ENCODE measurements around the gene POR. TPM values are rescaled to one million over a fixed set of nuclear protein-coding genes. Genes with fewer than 3 reads are reported as not detected.
A peak's percentile ranks its signal among the peaks of the same experiment; 100 is the strongest.
"Not testable (repeated sequence)": the region's sequence is repeated elsewhere in the genome, so short reads cannot be mapped to it uniquely, and the experiment has no call there.

The POR gene
- total and polyA plus RNA-seq, 5 donors from 2014 or later: 51.3 to 68.0 (median 60.5) TPM

- no peaks in the 10 kb centered on the region for H3K9me3 ChIP-seq (ENCODE audit: control insufficient read depth in 2 of 2, low read length in 2 of 2)
- DNase-seq: no peak
- no peak overlapping the region for H3K27ac Mint-ChIP-seq
- no peaks in the 10 kb centered on the region for H3K36me3 Mint-ChIP-seq
- H3K4me1 Mint-ChIP-seq: peaks cover 0 to 12% (median 6%) of the 10 kb centered on the region in 4 donors
- no peaks in the 10 kb centered on the region for H3K27me3 Mint-ChIP-seq
- H3K9me3 Mint-ChIP-seq: no peaks in the 10 kb centered on the region
- no peak overlapping the region for H3K4me3 ChIP-seq (ENCODE audit: low read depth, low read length)
- no peak overlapping the region for H3K4me3 Mint-ChIP-seq
- ATAC-seq (ENCODE audit: low read depth in 2 of 2): no peak
- H3K4me1 ChIP-seq (ENCODE audit: control insufficient read depth, insufficient read depth, low read length, poor library complexity, severe bottlenecking): no peaks in the 10 kb centered on the region
- no peaks in the 10 kb centered on the region for H3K27me3 ChIP-seq (ENCODE audit: control insufficient read depth, insufficient read depth, low read length)
- H3K36me3 ChIP-seq (ENCODE audit: control insufficient read depth, insufficient read depth, low read length): no peaks in the 10 kb centered on the region
- H3K27ac ChIP-seq (ENCODE audit: insufficient read depth, low read length, poor library complexity, severe bottlenecking): no peak overlapping the region
Measured at GRCh38 chr7:75872073-75872782, 42.7 kb upstream of the POR start.

- H3K27ac ChIP-seq (ENCODE audit: insufficient read depth, low read length, poor library complexity, severe bottlenecking); H3K9me3 Mint-ChIP-seq; DNase-seq; H3K36me3 ChIP-seq (ENCODE audit: control insufficient read depth, insufficient read depth, low read length); H3K36me3 Mint-ChIP-seq; H3K4me3 ChIP-seq (ENCODE audit: low read depth, low read length); H3K4me1 ChIP-seq (ENCODE audit: control insufficient read depth, insufficient read depth, low read length, poor library complexity, severe bottlenecking); H3K27me3 ChIP-seq (ENCODE audit: control insufficient read depth, insufficient read depth, low read length); H3K27me3 Mint-ChIP-seq; H3K9me3 ChIP-seq (ENCODE audit: control insufficient read depth in 2 of 2, low read length in 2 of 2); ATAC-seq (ENCODE audit: low read depth in 2 of 2); H3K4me3 Mint-ChIP-seq; H3K27ac Mint-ChIP-seq: not testable (repeated sequence)
- H3K4me1 Mint-ChIP-seq: peaks cover 6 to 21% (median 14%) of the 10 kb centered on the region in 4 donors
Measured at GRCh38 chr7:75874180-75874579, 40.8 kb upstream of the POR start.

- H3K4me3 ChIP-seq (ENCODE audit: low read depth, low read length): no peak overlapping the region
- H3K27ac ChIP-seq (ENCODE audit: insufficient read depth, low read length, poor library complexity, severe bottlenecking): no peak overlapping the region
- no peak for DNase-seq
- Mint-ChIP-seq H3K4me3 (peak overlapping the region in 1 of 4 donors; percentile 18), H3K27ac (no peak overlapping the region), H3K36me3 (no peaks in the 10 kb centered on the region), H3K27me3 (peaks cover 10% of the 10 kb centered on the region), H3K9me3 (peaks cover 0 to 4% (median 0%) of the 10 kb centered on the region in 7 donors), H3K4me1 (peaks cover 6 to 24% (median 20%) of the 10 kb centered on the region in 4 donors)
- H3K9me3 ChIP-seq (ENCODE audit: control insufficient read depth in 2 of 2, low read length in 2 of 2): no peaks in the 10 kb centered on the region
- ATAC-seq (ENCODE audit: low read depth in 2 of 2): no peak
- H3K36me3 ChIP-seq (ENCODE audit: control insufficient read depth, insufficient read depth, low read length): no peaks in the 10 kb centered on the region
- no peaks in the 10 kb centered on the region for H3K27me3 ChIP-seq (ENCODE audit: control insufficient read depth, insufficient read depth, low read length)
- peaks cover 19% of the 10 kb centered on the region for H3K4me1 ChIP-seq (ENCODE audit: control insufficient read depth, insufficient read depth, low read length, poor library complexity, severe bottlenecking)
Measured at GRCh38 chr7:75875113-75876080, 39.6 kb upstream of the POR start.

- Mint-ChIP-seq H3K4me1 (peaks cover 6 to 29% (median 19%) of the 10 kb centered on the region in 4 donors), H3K4me3 (peak overlapping the region in 3 of 4 donors; percentile 19 to 91 (median 61)), H3K36me3 (peaks cover 6% of the 10 kb centered on the region), H3K27me3 (peaks cover 10% of the 10 kb centered on the region), H3K9me3 (peaks cover 0 to 4% (median 0%) of the 10 kb centered on the region in 7 donors), H3K27ac (no peak overlapping the region)
- DNase-seq (no peak), ATAC-seq (ENCODE audit: low read depth in 2 of 2) (no peak)
- Histone ChIP-seq H3K27me3 (ENCODE audit: control insufficient read depth, insufficient read depth, low read length) (no peaks in the 10 kb centered on the region), H3K36me3 (ENCODE audit: control insufficient read depth, insufficient read depth, low read length) (peaks cover 6% of the 10 kb centered on the region), H3K9me3 (ENCODE audit: control insufficient read depth in 2 of 2, low read length in 2 of 2) (no peaks in the 10 kb centered on the region), H3K4me1 (ENCODE audit: control insufficient read depth, insufficient read depth, low read length, poor library complexity, severe bottlenecking) (peaks cover 26% of the 10 kb centered on the region), H3K4me3 (ENCODE audit: low read depth, low read length) (no peak overlapping the region), H3K27ac (ENCODE audit: insufficient read depth, low read length, poor library complexity, severe bottlenecking) (no peak overlapping the region)
Measured at GRCh38 chr7:75876126-75876881, 38.7 kb upstream of the POR start.

- peak overlapping the region; percentile 98 to 99 (median 99) for H3K27ac Mint-ChIP-seq
- Histone ChIP-seq H3K4me1 (ENCODE audit: control insufficient read depth, insufficient read depth, low read length, poor library complexity, severe bottlenecking) (peaks cover 29% of the 10 kb centered on the region), H3K9me3 (ENCODE audit: control insufficient read depth in 2 of 2, low read length in 2 of 2) (no peaks in the 10 kb centered on the region), H3K4me3 (ENCODE audit: low read depth, low read length) (peak overlapping the region; percentile 94), H3K36me3 (ENCODE audit: control insufficient read depth, insufficient read depth, low read length) (peaks cover 24% of the 10 kb centered on the region), H3K27me3 (ENCODE audit: control insufficient read depth, insufficient read depth, low read length) (no peaks in the 10 kb centered on the region), H3K27ac (ENCODE audit: insufficient read depth, low read length, poor library complexity, severe bottlenecking) (peak overlapping the region; percentile 95)
- peaks cover 10% of the 10 kb centered on the region for H3K27me3 Mint-ChIP-seq
- DNase-seq: no peak
- peak overlapping the region; percentile 91 to 98 (median 98) for H3K4me3 Mint-ChIP-seq
- peak in 1 of 2 donors; percentile 25 for ATAC-seq (ENCODE audit: low read depth in 2 of 2)
- H3K9me3 Mint-ChIP-seq: peaks cover 0 to 4% (median 0%) of the 10 kb centered on the region in 7 donors
- peaks cover 6 to 47% (median 29%) of the 10 kb centered on the region in 4 donors for H3K4me1 Mint-ChIP-seq
- peaks cover 21% of the 10 kb centered on the region for H3K36me3 Mint-ChIP-seq
Measured at GRCh38 chr7:75878312-75878768, 36.6 kb upstream of the POR start.

GRCh38 chr7:75878769-75879611, 36.0 kb upstream of the POR start, which contains the start of gene RHBDD2:
TSS of gene RHBDD2 (plus strand) at chr7:75879034. CDS start at chr7:75879083, 49 bp downstream.
- peak within 1 kb of the TSS; percentile 100 for H3K4me3 ChIP-seq (ENCODE audit: low read depth, low read length)
- peaks cover 32% of the 10 kb centered on the region for H3K4me1 ChIP-seq (ENCODE audit: control insufficient read depth, insufficient read depth, low read length, poor library complexity, severe bottlenecking)
- Mint-ChIP-seq H3K27ac (peak within 1 kb of the TSS; percentile 98 to 99 (median 99)), H3K4me1 (peaks cover 6 to 50% (median 29%) of the 10 kb centered on the region in 4 donors), H3K4me3 (peak within 1 kb of the TSS; percentile 91 to 98 (median 98)), H3K9me3 (peaks cover 0 to 4% (median 0%) of the 10 kb centered on the region in 7 donors), H3K36me3 (peaks cover 21% of the 10 kb centered on the region), H3K27me3 (peaks cover 10% of the 10 kb centered on the region)
- no peaks in the 10 kb centered on the region for H3K9me3 ChIP-seq (ENCODE audit: control insufficient read depth in 2 of 2, low read length in 2 of 2)
- DNase-seq: peak; percentile 93 to 96 (median 95)
- ATAC-seq (ENCODE audit: low read depth in 2 of 2): peak; percentile 93 to 95
- H3K36me3 ChIP-seq (ENCODE audit: control insufficient read depth, insufficient read depth, low read length): peaks cover 31% of the 10 kb centered on the region
- H3K27me3 ChIP-seq (ENCODE audit: control insufficient read depth, insufficient read depth, low read length): no peaks in the 10 kb centered on the region
- H3K27ac ChIP-seq (ENCODE audit: insufficient read depth, low read length, poor library complexity, severe bottlenecking): peak within 1 kb of the TSS; percentile 95
